Endothelial cell of umbilical vein (primary cell): ENCODE results near the gene SS18L1. TPM values are rescaled to one million over a fixed set of nuclear protein-coding genes. Genes with fewer than 3 reads are reported as not detected.

ENCODE experiments used
- BruUV-seq: library from RNA; stranded (reverse); fragments of 400-500 nt; replicated peaks from 2 replicates; lab custom pipeline; 2021; lab: Mats Ljungman, UMichigan
- CTCF ChIA-PET: fragments of 300-600, 350-600 bp; sonication (Branson Sonifier 250); formaldehyde crosslinking; loops from one replicate; lab custom pipeline; 2021; ENCODE audit warnings: antibody characterized with exemption, inconsistent platforms; lab: Charles Lee
- POLR2A ChIA-PET: fragments of 300-600, 350-600 bp; sonication (Branson Sonifier 250); formaldehyde crosslinking; loops from one replicate; lab custom pipeline; 2021; ENCODE audit warnings: antibody characterized with exemption, inconsistent platforms; lab: Charles Lee
- DNase-seq: peaks from one replicate; pipeline ENCODE4 v3.0.0-alpha.2; 2011; ENCODE audit warnings: low read depth, low spot score
- FAIRE-seq: peaks from 2 replicates; lab custom pipeline; 2011; peaks lifted over from hg19 to GRCh38; lab: Jason Lieb, UNC
- H2AFZ ChIP-seq: 2 replicates; pipeline ENCODE4 v1.6.0; 2012; ENCODE audit warnings: low read depth, low read length, control low read depth, inconsistent platforms
- H3K27ac ChIP-seq: 2 replicates; pipeline ENCODE4 v1.5.1; 2011; ENCODE audit warnings: low read depth, mild to moderate bottlenecking, control low read depth, low read length, moderate library complexity; ENCODE audit not compliant: insufficient read depth
- H3K27me3 ChIP-seq, 2 experiments: 2 replicates each; pipeline versions ENCODE4 v1.6.0 to v1.6.1; 2011; ENCODE audit warnings: low read length in 2 of 2, mixed read lengths in 1 of 2; ENCODE audit not compliant: control insufficient read depth in 2 of 2, insufficient read depth in 2 of 2
- H3K36me3 ChIP-seq, 2 experiments: 2 replicates in 1 of 2; 3 replicates in 1 of 2; pipeline ENCODE4 v1.5.1; 2011; ENCODE audit warnings: low read length in 2 of 2, mild to moderate bottlenecking in 1 of 2, moderate library complexity in 1 of 2; ENCODE audit not compliant: control insufficient read depth in 2 of 2, insufficient read depth in 2 of 2; ENCODE audit errors: extremely low read depth in 1 of 2
- H3K4me1 ChIP-seq: 3 replicates; pipeline ENCODE4 v1.5.1; 2011; ENCODE audit warnings: mild to moderate bottlenecking, low read length; ENCODE audit not compliant: control insufficient read depth, insufficient read depth; ENCODE audit errors: extremely low read depth
- H3K4me2 ChIP-seq: 2 replicates; pipeline ENCODE4 v1.6.1; 2011; ENCODE audit warnings: low read length, control low read depth, mixed read lengths; ENCODE audit not compliant: insufficient read depth
- H3K4me3 ChIP-seq, 3 experiments: fragments of 200-600 bp in 1 of 3; sonication (generic), shearing (Covaris generic) in 1 of 3; replicated peaks in 1 of 3; 2 replicates each; pipeline ENCODE4 v1.5.1; 2011 to 2016; ENCODE audit warnings: control low read depth in 3 of 3, low read length in 3 of 3, mild to moderate bottlenecking in 2 of 3, inconsistent platforms in 1 of 3, low read depth in 1 of 3, moderate library complexity in 1 of 3; ENCODE audit not compliant: insufficient read depth in 1 of 3
- H3K79me2 ChIP-seq: 2 replicates; pipeline ENCODE4 v1.6.0; 2012; ENCODE audit warnings: low read length, inconsistent platforms; ENCODE audit not compliant: control insufficient read depth, insufficient read depth
- H3K9ac ChIP-seq: replicated peaks from 2 replicates; pipeline ENCODE3; 2011; ENCODE audit warnings: low read length, control low read depth; ENCODE audit not compliant: insufficient read depth; ENCODE audit errors: extremely low read depth
- H3K9me1 ChIP-seq: replicated peaks from 3 replicates; pipeline ENCODE4 v1.6.0; 2011; ENCODE audit warnings: mild to moderate bottlenecking, low read length; ENCODE audit not compliant: control insufficient read depth, insufficient read depth; ENCODE audit errors: extremely low read depth
- H3K9me3 ChIP-seq: replicated peaks from 2 replicates; pipeline ENCODE4 v1.5.1; 2012; ENCODE audit warnings: low read length, inconsistent platforms; ENCODE audit not compliant: control insufficient read depth, insufficient read depth
- H4K20me1 ChIP-seq: replicated peaks from 2 replicates; pipeline ENCODE3; 2011; ENCODE audit warnings: mild to moderate bottlenecking, low read length; ENCODE audit not compliant: control insufficient read depth, insufficient read depth; ENCODE audit errors: extremely low read depth
- CTCF ChIP-seq, 2 donors: IDR thresholded peaks; 1 replicate in 1 of 2; 2 replicates in 1 of 2; pipeline ENCODE4 v1.5.1; 2011; ENCODE audit warnings: low read length in 2 of 2, mild to moderate bottlenecking in 2 of 2, moderate library complexity in 2 of 2, control low read depth in 1 of 2, inconsistent platforms in 1 of 2, low read depth in 1 of 2; ENCODE audit not compliant: insufficient read depth in 1 of 2; ENCODE audit errors: extremely low read depth in 1 of 2
- EZH2 ChIP-seq: IDR thresholded peaks from 2 replicates; pipeline ENCODE4 v1.6.1; 2012; ENCODE audit warnings: borderline replicate concordance, low read depth, mild to moderate bottlenecking, moderate library complexity, low read length, inconsistent platforms; ENCODE audit not compliant: severe bottlenecking
- FOS ChIP-seq: IDR thresholded peaks from 2 replicates; pipeline ENCODE4 v1.6.1; 2011; ENCODE audit warnings: mild to moderate bottlenecking, low read length, moderate library complexity, borderline replicate concordance; ENCODE audit not compliant: insufficient read depth
- GATA2 ChIP-seq: IDR thresholded peaks from 2 replicates; pipeline ENCODE4 v1.7.0; 2011; ENCODE audit warnings: low read depth, mild to moderate bottlenecking, moderate library complexity, mixed read lengths, low read length; ENCODE audit not compliant: insufficient read length, insufficient read depth
- JUN ChIP-seq: IDR thresholded peaks from 2 replicates; pipeline ENCODE4 v1.6.1; 2011; ENCODE audit warnings: borderline replicate concordance, low read depth; ENCODE audit not compliant: insufficient read length, insufficient read depth
- MAX ChIP-seq: IDR thresholded peaks from 2 replicates; pipeline ENCODE4 v1.6.1; 2011; ENCODE audit not compliant: insufficient read depth, insufficient read length
- MYC ChIP-seq: IDR thresholded peaks from one replicate; pipeline ENCODE4 v1.6.1; 2011; ENCODE audit warnings: mild to moderate bottlenecking, low read depth, low read length
- POLR2A ChIP-seq: IDR thresholded peaks from 2 replicates; pipeline ENCODE4 v1.6.1; 2012; ENCODE audit warnings: low read depth, mild to moderate bottlenecking, control low read depth, low read length
- POLR2AphosphoS5 ChIP-seq: IDR thresholded peaks from 2 replicates; pipeline ENCODE4 v1.6.1; 2012; ENCODE audit warnings: low read depth, mild to moderate bottlenecking, control low read depth, low read length, moderate library complexity; ENCODE audit not compliant: insufficient read depth
- dilution Hi-C: fragments of 300-500 bp; cut with MboI; formaldehyde crosslinking; loops from one replicate; pipeline ENCODE4 v1.15.0; 2019; ENCODE audit warnings: low sequenced_read_pairs; ENCODE audit not compliant: extremely low pct_ligation_motif_present
- intact Hi-C: fragments of 100-400 bp; cut with micrococcal nuclease; formaldehyde crosslinking; loops from one replicate; pipeline ENCODE4 v1.10.0; 2022
- polyA plus RNA-seq, 4 experiments: library from polyadenylated mRNA; depleted of rRNA in 3 of 4; stranded (reverse) in 3 of 4; unstranded in 1 of 4; fragments of >200 nt; gene quantifications; 2 replicates each; pipeline versions ENCODE4 v1.2.1 to v1.2.3, GENCODE V29; 2011 to 2012; ENCODE audit warnings: missing spikeins in 1 of 4
- total RNA-seq: library from RNA; stranded (reverse); gene quantifications from 2 replicates; pipeline ENCODE4 v1.2.3, GENCODE V29; 2021

SS18L1 gene
- total and polyA plus RNA-seq, 2 donors (not counting 3 experiments of a cell fraction or from before 2014, with no cell fraction given) = 15.4 to 21.7 TPM

GRCh38 chr20:62183426-62184142 lies 40.0 kb downstream of the SS18L1 start:
- Histone ChIP-seq H3K27me3 (no peaks in the 10 kb centered on the region), H3K9me3 (no peaks in the 10 kb centered on the region), H3K4me1 (peaks cover 23% of the 10 kb centered on the region), H3K9ac (peak overlapping the region; percentile 99), H3K9me1 (no peaks in the 10 kb centered on the region), H3K36me3 (no peaks in the 10 kb centered on the region), H3K4me2 (peak overlapping the region; percentile 90), H2AFZ (peak overlapping the region; percentile 47), H3K27ac (peak overlapping the region; percentile 92), H3K79me2 (peaks cover 21% of the 10 kb centered on the region), H4K20me1 (no peaks in the 10 kb centered on the region), H3K4me3 (peak overlapping the region; percentile 87 to 98 (median 93))
- dilution Hi-C loops (no loop called here), intact Hi-C loops (loop anchor here (1.0 to 10.0 kb wide), 3 partner anchors 40 to 201 kb away; partner anchors contain the start of genes PSMA7, RPS21, SS18L1 and TAF4)
- DNase-seq (peak; percentile 31), FAIRE-seq (no peak)
- BruUV-seq = no TSS peak
- TF ChIP-seq MAX (no peak), EZH2 (no peak), POLR2A (no peak), GATA2 (no peak), FOS (no peak), JUN (no peak), CTCF (IDR thresholded peaks at IDR 0.05; ENCODE audit: extremely low read depth in 1 of 2, insufficient read depth in 1 of 2, low read depth in 1 of 2, low read length in 2 of 2) (no peak), MYC (no peak), POLR2AphosphoS5 (no peak)
- ChIA-PET POLR2A (no interaction called here), CTCF (no interaction called here)
